AG08395 (cell line): ENCODE data around the gene TMEM50A.
"Not testable (repeated sequence)": the region's sequence is repeated elsewhere in the genome, so short reads cannot be mapped to it uniquely, and the experiment has no call there.

Source experiments
- DNase-seq: peaks from one replicate; pipeline ENCODE4 v3.0.0; 2012; ENCODE audit warnings: mixed read lengths, low spot score

Gene TMEM50A

DNA sequence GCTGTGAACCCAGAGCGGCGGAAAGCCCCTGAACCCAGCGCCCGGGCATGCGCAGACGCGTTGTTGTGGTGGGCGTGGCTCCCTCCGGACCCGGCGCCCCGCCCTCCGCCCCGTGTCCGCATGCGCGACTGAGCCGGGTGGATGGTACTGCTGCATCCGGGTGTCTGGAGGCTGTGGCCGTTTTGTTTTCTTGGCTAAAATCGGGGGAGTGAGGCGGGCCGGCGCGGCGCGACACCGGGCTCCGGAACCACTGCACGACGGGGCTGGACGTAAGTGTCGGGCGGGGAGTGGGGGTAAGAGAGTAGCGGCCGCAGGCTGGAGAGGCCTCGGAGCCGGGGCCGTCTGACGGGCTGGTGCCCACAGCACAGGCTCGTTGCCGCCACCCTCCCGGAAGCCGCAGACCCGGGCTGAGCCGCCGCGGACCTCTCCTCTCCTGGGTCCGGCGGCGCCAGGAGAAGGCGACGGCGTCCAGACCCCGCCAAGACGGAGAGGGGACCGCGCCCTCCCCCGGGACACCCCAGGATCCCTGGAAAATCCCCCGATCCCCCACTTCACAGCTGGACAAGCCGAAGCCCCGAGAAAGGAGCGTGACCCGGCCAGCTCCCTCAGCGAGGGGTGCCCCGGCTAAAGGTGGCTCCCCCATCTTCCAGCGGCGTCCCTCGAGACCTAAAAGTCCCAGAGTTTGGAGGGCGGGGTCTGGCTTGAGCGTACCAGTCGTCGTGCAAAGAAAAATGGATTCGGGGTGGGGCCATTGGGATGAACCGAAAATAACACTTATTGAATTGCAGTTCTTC is at the start of gene TMEM50A:
TMEM50A (plus strand) TSS at position 147 of the 794 bp plus-strand sequence. CDS start 2,153 bp downstream, outside the sequence.
- DNase-seq: peak; percentile 91

DNA sequence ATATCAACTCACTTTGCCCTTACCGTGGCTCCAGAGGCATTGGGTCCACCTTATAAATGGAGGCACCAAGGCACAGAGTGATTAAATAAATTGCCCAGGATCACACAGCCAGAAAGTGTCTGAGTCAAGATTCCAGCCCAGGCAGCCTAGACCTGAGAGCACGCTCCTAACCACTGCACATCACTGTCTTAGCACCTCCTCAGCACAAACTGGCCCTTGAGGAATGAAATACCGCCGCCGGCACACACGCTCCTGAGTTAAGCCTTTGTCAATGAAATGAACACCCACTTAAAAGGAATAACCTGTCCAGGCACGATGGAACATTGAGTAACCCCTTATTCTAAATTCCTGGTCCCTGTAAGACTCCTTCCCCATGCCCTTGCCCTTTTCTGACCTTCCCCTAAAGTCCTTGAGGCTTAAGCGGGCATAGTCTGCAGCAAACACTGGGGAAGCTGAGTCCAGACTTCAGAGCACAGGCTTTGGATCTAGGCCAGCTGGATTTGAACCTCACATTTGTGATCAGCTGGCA is 49.5 kb upstream of the TMEM50A start:
- DNase-seq: not testable (repeated sequence)

DNA sequence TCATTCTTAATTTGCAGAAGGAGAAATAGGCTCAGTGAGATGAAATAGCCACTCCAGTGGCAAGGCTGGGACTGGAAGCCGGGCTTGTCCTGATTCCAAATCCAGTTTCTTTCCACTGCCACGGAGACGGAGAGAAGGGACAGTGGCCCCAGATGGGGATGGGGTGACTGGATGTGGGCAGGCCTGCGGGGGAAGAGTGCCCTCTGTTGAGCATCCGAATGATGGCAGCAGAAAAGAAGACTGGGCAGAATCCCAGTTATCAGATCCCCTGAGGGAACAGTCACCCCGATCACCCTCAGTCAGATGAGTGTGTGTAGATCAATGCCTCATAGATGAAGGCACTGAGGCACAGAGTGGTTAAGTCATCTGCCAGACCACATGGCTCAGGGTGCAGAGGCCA is 48.1 kb upstream of the TMEM50A start:
- not testable (repeated sequence) for DNase-seq

DNA sequence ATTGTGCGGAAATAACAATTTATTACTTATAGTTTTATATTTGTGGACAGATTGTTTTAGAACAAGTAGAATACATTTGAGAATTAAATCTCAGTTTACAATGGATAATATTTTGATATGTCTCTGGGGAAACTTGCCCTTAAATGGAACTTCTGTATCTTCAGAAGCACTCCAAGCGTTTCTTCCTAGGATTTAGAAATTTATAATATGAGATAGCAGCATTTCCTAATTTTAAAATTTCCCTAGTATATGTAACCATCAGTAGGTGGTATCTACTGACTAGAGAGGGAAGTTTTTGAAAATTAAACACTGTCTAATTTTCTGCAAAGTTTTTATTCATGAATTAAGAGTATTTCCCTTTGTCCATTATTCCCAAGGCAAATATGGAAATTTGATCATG is 44.7 kb upstream of the TMEM50A start:
- not testable (repeated sequence) for DNase-seq

DNA sequence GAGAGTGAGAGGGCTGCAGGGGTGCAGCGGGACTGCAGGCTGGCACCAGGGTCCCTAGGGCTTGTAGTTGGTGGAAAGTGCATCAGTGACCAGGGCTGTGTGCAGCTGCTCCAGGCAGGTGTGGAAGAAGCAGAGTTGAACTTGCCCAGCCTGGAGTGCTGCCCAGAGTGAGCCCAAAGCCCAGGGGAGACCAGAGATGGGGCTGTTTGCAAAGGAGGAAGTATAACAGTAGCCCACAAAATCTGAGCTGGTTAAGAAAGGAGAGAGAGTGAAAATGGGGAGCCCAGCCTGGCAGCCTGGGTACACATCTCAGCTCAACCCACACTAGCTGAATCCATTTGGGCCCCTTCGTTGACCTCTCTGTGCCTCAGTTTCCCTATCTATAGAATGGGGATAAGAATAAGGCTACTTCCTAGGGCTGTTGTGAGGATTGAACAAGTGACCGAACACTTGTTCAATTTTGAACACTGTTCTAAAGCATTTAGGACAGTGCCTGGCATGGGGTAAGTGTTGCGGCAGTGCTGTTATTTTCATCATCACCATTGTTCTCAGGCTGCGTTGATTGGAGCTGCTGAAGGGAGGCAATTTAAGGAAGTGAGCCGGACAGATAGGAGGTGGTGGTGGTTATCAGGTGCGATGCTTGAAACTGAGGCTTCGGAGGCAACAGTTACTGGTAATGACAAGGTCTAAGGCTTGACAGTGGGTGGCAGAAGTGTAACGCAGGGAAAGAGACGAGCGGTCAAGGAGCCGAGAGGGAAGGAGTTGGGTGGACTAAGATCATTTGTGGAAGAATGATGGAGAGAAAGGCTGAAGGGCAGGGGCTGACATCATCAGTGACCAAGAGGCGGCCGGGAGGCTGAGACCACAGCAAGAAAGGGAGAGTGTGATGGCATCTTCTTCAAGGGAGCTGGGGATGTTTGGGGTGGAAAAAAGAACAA is 43.0 kb upstream of the TMEM50A start:
- not testable (repeated sequence) for DNase-seq

DNA sequence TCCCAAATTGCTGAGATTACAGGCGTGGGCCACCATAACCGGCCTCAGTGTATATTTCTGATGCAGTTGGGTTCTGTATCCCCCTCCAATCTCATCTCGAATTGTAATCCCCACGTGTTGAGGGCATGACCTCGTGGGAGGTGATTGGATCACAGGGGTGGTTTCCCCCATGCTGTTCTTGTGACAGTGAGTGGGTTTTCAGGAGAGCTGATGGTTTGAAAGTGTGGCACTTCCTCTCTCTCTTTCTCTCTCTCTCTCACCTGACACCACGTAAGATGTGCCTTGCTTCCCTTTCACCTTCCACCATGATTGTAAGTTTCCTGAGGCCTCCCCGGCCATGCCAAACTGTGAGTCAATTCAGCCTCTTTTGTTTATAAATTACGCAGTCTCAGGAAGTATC is 41.6 kb upstream of the TMEM50A start:
- not testable (repeated sequence) for DNase-seq

DNA sequence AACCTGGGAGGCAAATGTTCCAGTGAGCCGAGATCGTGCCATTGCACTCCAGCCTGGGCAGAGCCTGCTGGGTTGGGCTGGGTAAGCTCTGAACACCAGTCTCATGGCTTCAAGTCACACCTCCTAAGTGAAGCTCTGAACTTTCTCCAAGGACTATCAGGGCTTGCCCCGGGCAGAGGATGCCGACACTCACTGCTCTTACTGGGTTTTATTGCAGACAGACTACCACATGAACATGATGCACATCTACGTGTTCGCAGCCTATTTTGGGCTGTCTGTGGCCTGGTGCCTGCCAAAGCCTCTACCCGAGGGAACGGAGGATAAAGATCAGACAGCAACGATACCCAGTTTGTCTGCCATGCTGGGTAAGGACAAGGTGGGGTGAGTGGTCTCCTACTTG is 37.4 kb upstream of the TMEM50A start:
- not testable (repeated sequence) for DNase-seq

DNA sequence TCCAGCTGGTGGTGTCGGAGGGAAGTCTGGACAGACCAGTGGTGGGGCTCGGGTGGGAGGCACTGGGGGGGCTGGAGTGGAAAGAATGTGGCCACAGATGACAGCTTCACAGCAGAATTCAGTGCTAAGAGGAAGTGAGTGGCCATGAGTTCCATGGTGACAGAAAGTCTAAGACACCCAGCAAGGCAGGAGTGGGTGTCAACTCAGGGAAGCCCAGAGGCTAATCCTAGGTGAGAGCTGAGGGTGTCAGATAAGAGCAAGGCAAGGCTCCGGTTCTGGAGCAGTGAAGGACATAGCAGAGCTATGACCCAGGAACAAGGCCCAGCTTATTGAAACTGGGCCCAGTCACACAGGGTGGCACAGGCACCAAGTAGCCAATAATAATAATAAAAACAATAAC is 35.8 kb upstream of the TMEM50A start:
- DNase-seq: not testable (repeated sequence)

DNA sequence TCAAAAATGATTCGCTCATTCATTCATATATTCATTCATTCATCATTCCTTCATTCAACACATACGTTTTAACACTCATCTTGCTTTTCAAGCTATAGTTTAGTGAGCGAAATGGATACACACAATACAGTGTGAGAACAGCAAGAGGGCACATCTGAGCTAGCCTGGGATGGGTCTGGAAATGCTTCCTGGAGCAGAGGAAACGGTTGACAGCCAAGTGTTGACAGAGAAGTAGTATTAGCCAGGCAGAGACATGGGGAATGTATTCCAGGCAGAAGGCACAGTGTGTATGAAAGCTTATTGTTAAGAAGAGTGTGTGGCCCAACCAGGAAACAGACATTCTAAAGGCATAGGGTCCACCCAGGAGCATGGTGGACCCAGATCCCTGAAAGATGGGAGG is 33.2 kb upstream of the TMEM50A start:
- not testable (repeated sequence) for DNase-seq

DNA sequence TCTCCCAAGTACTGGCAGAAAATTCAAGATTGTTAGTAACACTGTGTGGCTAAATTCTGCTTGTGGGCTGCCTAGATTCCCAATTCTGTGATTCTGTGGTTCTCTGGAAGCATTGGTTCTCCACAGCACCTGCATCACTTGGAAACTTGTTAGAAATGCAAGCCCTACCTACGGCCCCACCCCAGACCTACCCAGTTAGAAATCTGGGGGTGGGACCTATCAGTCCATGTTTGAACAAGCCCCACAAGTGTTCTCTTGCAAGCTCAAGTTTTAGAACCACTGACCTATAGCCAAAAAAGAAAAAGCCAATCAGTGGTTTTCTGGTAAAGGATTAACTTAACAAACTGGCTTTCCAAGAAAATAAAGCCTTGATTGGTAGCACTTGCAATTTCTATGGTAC is 30.0 kb upstream of the TMEM50A start:
- DNase-seq: not testable (repeated sequence)

DNA sequence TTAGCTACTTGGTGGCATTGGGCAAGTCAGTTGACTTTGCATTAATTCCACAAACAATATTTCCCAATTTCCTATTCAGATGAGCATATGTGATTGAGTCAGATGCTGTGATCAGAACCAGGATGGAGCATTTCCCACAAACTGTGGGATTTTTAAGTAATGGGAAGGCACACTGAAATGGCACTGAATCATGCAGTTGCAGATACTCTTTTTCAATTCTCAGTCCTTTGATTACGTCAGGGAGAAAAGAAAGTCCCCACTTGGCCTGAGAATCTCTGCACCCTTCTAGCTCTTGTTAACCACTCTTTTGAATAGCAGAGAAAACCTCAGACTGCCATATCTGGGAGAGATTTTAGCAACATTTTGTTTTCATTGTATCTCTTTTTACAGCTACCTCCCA is 29.0 kb upstream of the TMEM50A start:
- DNase-seq: not testable (repeated sequence)

DNA sequence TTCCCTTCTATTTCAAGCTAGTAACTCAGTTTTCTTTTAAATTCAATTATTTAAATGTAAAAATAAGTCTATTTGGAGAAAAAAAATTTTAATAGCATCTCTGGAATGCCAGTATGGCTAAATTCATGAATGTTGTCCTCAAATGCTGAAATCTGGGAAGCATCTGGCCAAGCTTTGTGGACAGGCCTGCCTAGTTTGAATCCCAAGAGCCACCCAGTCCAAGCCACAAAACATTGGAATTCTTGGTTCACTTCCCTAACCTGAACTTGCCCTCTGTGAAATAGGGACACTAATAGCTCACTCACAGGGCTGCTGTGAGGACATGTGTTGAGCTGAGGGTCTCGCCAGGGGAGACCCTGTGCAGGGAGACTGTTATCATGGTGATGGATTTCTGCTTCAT is 28.6 kb upstream of the TMEM50A start:
- DNase-seq: not testable (repeated sequence)

DNA sequence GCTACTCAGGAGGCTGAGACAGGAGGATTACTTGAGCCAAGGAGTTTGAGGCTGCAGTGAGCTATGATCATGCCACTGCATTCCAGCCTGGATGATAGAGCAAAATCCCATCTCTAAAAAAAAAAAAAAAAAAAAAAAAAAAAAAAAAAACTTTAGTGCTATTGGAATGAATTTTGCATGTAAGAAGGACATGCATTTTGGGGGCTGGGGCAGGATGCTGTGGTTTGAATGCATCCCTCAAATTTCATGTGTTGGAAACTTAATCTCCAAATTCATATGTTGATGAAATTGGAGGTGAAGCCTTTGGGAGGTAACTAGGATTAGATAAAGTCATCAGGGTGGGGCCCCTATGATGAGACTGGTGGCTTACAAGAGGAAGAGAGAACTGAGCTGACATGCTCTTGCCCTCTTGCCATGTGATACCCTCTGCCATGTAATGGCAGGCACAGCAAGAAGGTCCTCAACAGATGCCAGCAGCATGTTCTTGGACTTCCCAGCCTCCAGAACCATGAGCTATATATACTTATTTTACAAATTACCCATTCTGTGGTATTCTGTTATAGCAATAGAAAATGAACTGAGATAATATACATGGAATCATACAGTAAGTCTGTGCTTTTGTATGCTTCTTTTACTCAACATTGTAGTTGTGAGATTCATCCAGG is 25.2 kb upstream of the TMEM50A start:
- not testable (repeated sequence) for DNase-seq

DNA sequence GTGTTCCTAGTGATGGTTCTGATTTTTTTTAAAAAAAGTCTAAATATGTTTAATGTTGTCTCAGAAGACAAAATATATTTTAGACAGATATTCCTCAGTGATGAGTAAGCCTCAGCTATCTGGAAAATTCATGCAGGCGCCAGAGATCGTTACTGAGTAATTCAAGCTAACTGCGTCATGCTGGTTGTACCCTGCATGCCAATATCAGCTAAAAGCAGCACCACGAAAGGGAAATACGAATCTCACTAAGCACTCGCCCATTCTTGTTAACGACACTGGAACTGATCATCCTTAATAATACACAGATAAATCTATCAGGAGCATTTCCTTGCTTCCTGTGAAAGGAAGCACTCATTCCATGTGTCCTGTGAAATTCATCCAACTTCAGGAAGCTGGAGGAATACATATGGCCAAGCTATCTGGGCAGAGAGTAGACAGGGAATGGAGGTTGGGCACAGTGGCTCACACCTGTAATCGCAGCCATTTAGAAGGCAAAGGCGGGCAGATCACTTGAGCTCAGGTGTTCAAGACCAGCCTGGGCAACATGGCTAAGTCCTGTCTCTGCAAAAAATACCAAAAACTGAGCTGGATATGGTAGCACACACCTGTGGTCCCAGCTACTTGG is 17.7 kb upstream of the TMEM50A start:
- peak; percentile 0 for DNase-seq

DNA sequence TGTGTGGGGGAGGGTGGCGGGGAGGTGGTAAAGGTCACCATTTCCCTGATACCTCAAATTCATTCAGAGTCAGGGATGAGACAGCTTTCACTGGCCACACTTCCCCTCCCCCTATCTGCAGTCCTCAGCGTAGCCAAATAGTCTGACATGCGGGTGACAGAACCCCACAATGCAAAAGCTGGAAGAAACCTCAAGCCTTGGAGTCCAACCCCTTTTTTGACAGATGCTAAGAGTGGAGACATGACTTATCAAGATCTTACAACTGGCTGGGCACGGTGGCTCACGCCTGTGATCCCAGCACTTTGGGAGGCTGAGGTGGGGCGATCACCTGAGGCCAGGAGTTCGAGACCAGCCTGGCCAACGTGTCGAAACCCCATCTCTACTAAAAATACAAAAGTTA is 16.0 kb upstream of the TMEM50A start:
- DNase-seq: not testable (repeated sequence)

DNA sequence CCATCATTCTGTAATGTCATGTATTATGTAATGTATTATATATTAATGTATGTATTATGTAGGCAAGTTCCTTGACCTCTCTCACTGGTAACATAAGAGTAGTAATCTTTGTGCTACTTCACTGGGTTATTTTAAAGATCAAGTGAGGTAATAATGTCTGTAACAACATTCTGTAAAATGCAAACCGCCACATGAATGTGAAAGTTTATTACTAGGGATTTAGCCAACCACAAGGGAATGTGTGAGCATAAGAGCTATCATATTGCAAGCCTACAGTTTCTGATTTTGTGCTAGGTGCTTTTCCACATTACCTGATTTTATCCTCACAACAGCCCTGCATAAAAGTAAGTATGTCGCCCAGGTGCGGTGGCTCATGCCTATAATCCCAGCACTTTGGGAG is 13.7 kb upstream of the TMEM50A start:
- not testable (repeated sequence) for DNase-seq

DNA sequence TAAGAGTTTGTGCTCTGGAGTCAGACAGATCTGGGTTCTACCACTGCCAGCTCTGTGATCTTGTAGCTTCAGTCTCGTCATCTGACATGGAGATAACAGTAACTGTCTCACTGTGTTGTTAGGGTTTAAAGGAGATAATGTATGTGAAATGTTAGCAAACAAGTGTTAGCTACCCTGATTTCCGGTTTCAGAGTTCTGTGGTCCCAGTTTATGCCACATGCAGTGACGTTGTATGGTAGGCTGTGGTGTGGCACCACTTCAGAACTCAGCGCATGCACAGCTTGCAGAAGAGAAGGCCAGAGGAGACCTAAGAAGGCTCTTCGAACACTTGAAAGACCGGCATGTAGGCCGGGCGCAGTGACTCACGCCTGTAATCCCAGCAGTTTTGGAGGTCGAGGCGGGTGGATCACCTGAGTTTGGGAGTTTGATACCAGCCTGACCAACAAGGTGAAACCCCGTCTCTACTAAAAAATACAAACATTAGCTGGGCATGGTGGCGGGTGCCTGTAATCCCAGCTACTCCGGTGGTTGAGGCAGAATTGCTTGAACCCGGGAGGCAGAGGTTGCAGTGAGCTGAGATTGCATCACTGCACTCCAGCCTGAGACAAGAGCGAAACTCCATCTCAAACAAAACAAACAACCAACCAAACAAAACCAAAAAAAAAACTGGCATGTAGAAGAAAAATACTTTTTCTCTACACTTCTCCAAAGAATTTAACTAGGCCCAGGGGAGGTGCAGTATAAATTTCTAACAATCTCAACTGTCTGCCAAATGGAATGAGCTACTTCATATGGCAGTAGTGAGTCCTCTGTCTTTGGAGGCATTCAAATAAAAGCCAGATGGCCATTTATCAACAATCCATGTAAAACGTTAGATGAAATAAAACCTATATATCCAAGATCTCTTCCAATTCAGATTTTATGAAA is 10.0 kb upstream of the TMEM50A start:
- DNase-seq: not testable (repeated sequence)

DNA sequence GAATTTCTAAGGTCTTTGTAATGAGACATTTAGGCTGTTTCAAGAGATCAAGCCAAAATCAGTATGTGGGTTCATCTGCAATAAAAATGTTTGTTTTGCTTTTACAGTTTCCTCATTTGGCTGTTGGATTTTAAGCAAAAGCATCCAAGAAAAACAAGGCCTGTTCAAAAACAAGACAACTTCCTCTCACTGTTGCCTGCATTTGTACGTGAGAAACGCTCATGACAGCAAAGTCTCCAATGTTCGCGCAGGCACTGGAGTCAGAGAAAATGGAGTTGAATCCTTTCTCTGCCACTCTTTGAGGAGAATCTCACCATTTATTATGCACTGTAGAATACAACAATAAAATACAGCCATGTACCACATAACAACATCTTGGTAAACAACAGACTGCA is 9.3 kb upstream of the TMEM50A start:
- DNase-seq: not testable (repeated sequence)

DNA sequence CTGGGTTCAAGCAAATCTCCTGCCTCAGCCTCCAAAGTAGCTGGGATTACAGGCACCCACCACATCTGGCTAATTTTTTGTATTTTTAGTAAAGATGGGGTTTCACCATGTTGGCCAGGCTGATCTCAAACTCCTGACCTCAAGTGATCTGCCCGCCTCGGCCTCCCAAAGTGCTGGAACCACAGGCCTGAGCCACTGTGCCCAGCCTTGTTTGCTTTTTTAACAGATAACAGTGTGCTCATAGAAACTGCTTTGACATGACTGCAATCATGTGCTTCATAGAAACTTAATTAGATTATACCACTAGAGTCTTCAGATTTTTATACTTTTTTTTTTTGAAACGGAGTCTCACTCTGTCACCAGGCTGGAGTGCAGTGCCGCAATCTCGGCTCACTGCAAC is 8.8 kb upstream of the TMEM50A start:
- not testable (repeated sequence) for DNase-seq

DNA sequence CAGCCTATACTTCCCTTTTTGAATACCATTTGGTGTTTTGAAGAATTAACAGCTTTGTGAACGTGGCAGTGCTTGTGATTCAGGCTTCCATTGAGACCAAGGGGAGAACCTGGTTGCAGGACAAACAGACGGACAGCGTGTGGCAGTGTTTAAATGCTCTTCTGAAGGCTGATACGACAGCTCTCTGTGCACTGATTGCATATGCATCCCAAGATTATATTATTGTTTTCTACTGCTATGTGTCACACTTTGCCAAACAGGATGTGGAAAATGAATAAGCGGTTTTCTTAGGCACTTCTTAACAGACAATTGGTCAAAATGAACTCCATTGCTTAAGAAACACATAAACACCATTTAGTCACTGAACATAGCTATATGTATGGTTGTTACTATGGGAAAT is 8.2 kb upstream of the TMEM50A start:
- DNase-seq: not testable (repeated sequence)
